Erythroblast (primary cell): Measurements from ENCODE around the gene MED31.

Source experiments
- DNase-seq, 2 experiments: peaks; one replicate each; lab custom pipeline; 2025; lab: John Stamatoyannopoulos, UW
- GATA1 ChIP-seq: IDR thresholded peaks from 2 replicates; pipeline ENCODE4 v1.6.1; 2011; ENCODE audit warnings: low read depth, mild to moderate bottlenecking, control low read depth, low read length, moderate library complexity
- POLR2A ChIP-seq: IDR thresholded peaks from 2 replicates; pipeline ENCODE4 v1.6.1; 2011; ENCODE audit warnings: mild to moderate bottlenecking, low read length

Gene MED31

GRCh38 chr17:6636616-6637457 lies 14.6 kb downstream of the MED31 start:
- DNase-seq, result no peak
- no peak for TF ChIP-seq POLR2A
- no peak for TF ChIP-seq GATA1

- TF ChIP-seq POLR2A (no peak), GATA1 (no peak)
- no peak for DNase-seq
These were observed 15.3 kb downstream of the MED31 start for GRCh38 chr17:6636105-6636504.

- TF ChIP-seq GATA1 (no peak), POLR2A (no peak)
- DNase-seq, result no peak
These were observed 18.1 kb downstream of the MED31 start for GRCh38 chr17:6633263-6633662.

- DNase-seq, result no peak
- TF ChIP-seq POLR2A (no peak), GATA1 (no peak)
These were observed 18.9 kb downstream of the MED31 start for GRCh38 chr17:6632530-6632929.

GRCh38 chr17:6630390-6630789 lies 21.0 kb downstream of the MED31 start:
- TF ChIP-seq GATA1 (no peak), POLR2A (no peak)
- DNase-seq, result no peak

GRCh38 chr17:6627019-6627418 lies 24.4 kb downstream of the MED31 start:
- no peak for TF ChIP-seq POLR2A
- no peak for TF ChIP-seq GATA1

GRCh38 chr17:6626616-6627015 lies 24.8 kb downstream of the MED31 start:
- no peak for DNase-seq
- no peak for TF ChIP-seq POLR2A
- TF ChIP-seq GATA1, result no peak

More at GRCh38 chr17:6627019-6627418, 24.4 kb downstream of the MED31 start:
- no peak for DNase-seq

GRCh38 chr17:6623941-6624340 lies 27.5 kb downstream of the MED31 start:
- no peak for DNase-seq
- TF ChIP-seq POLR2A, result no peak
- TF ChIP-seq GATA1, result no peak

GRCh38 chr17:6611231-6611630 lies 40.2 kb downstream of the MED31 start:
- DNase-seq, result no peak
- TF ChIP-seq POLR2A, result no peak
- TF ChIP-seq GATA1, result no peak

GRCh38 chr17:6610011-6610410 lies 41.4 kb downstream of the MED31 start:
- no peak for DNase-seq

GRCh38 chr17:6608321-6608720 lies 43.1 kb downstream of the MED31 start:
- TF ChIP-seq GATA1 (no peak), POLR2A (no peak)
- no peak for DNase-seq

More at GRCh38 chr17:6610011-6610410, 41.4 kb downstream of the MED31 start:
- TF ChIP-seq POLR2A, result no peak
- TF ChIP-seq GATA1, result no peak

GRCh38 chr17:6605142-6605541 lies 46.3 kb downstream of the MED31 start:
- no peak for DNase-seq

GRCh38 chr17:6603744-6604325 lies 47.6 kb downstream of the MED31 start:
- DNase-seq, result no peak

More at GRCh38 chr17:6605142-6605541, 46.3 kb downstream of the MED31 start:
- TF ChIP-seq POLR2A (no peak), GATA1 (no peak)

GRCh38 chr17:6602141-6602540 lies 49.3 kb downstream of the MED31 start:
- no peak for DNase-seq
- TF ChIP-seq POLR2A, result no peak
- TF ChIP-seq GATA1, result no peak

More at GRCh38 chr17:6603744-6604325, 47.6 kb downstream of the MED31 start:
- TF ChIP-seq GATA1, result no peak
- TF ChIP-seq POLR2A, result no peak

- TF ChIP-seq GATA1 (no peak), POLR2A (no peak)
- peak in 1 of 2 experiments; percentile 6 for DNase-seq
These were observed 52.0 kb downstream of the MED31 start for GRCh38 chr17:6599364-6599763.
